Cardiac muscle cell (in vitro differentiated cells and primary cell): ENCODE results near the gene SHISAL1. TPM values are rescaled to one million over a fixed set of nuclear protein-coding genes. Genes with fewer than 3 reads are reported as not detected.

Experiments
- DNase-seq, 2 donors: peaks; one replicate each; pipeline versions ENCODE4 v3.0.0 to v3.0.0-alpha.2; 2010 to 2017; ENCODE audit warnings: low read depth in 1 of 2, low spot score in 1 of 2
- H3K27ac ChIP-seq: fragments of 200-600 bp; sonication (generic); 2 replicates; pipeline ENCODE4 v1.5.1; 2016
- H3K27me3 ChIP-seq: fragments of 200-600 bp; sonication (generic); 2 replicates; pipeline ENCODE4 v1.6.0; 2016; ENCODE audit warnings: control low read depth
- H3K36me3 ChIP-seq: fragments of 200-600 bp; sonication (generic); 2 replicates; pipeline ENCODE4 v1.5.1; 2016; ENCODE audit warnings: control low read depth
- H3K4me1 ChIP-seq: fragments of 200-600 bp; sonication (generic); 2 replicates; pipeline ENCODE4 v1.8.1; 2017; ENCODE audit warnings: low read depth, mild to moderate bottlenecking, mixed run types
- H3K4me3 ChIP-seq: fragments of 200-600 bp; sonication (generic); 2 replicates; pipeline ENCODE4 v1.5.1; 2016; ENCODE audit warnings: mild to moderate bottlenecking
- H3K9me3 ChIP-seq: fragments of 200-600 bp; sonication (generic); 2 replicates; pipeline ENCODE4 v1.5.1; 2017; ENCODE audit warnings: low read depth, mild to moderate bottlenecking, control low read depth
- polyA plus RNA-seq: library from polyadenylated mRNA; unstranded; fragments of >200 nt; fragmentation: Nextera tagmentation; extraction: Ambion mirVana; gene quantifications from 2 replicates; pipeline ENCODE4 v1.2.1, GENCODE V29; 2016
- total RNA-seq: library from RNA; depleted of rRNA; stranded (reverse); fragments of >200 nt; gene quantifications from 2 replicates; pipeline ENCODE4 v1.2.3, GENCODE V29; 2016
- TF ChIP-seq, protein P1 (sequence below): IDR thresholded peaks from 2 replicates; pipeline ENCODE4 v1.5.1; 2012; ENCODE audit warnings: low read depth, mild to moderate bottlenecking, low read length

SHISAL1 gene
- total and polyA plus RNA-seq, 2 experiments from 2014 or later: 0.40 to 2.8 TPM

- no peak for DNase-seq
- no peaks in the 10 kb centered on the region for H3K27me3 ChIP-seq
- no peak overlapping the region for H3K27ac ChIP-seq
- TF ChIP-seq, protein P1, sequence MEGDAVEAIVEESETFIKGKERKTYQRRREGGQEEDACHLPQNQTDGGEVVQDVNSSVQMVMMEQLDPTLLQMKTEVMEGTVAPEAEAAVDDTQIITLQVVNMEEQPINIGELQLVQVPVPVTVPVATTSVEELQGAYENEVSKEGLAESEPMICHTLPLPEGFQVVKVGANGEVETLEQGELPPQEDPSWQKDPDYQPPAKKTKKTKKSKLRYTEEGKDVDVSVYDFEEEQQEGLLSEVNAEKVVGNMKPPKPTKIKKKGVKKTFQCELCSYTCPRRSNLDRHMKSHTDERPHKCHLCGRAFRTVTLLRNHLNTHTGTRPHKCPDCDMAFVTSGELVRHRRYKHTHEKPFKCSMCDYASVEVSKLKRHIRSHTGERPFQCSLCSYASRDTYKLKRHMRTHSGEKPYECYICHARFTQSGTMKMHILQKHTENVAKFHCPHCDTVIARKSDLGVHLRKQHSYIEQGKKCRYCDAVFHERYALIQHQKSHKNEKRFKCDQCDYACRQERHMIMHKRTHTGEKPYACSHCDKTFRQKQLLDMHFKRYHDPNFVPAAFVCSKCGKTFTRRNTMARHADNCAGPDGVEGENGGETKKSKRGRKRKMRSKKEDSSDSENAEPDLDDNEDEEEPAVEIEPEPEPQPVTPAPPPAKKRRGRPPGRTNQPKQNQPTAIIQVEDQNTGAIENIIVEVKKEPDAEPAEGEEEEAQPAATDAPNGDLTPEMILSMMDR: no peak
- H3K9me3 ChIP-seq: no peaks in the 10 kb centered on the region
- no peaks in the 10 kb centered on the region for H3K36me3 ChIP-seq
- H3K4me3 ChIP-seq: no peak overlapping the region
- H3K4me1 ChIP-seq: no peaks in the 10 kb centered on the region
These were observed 18.9 kb downstream of the SHISAL1 start for GRCh38 chr22:44293876-44294275.

DNA sequence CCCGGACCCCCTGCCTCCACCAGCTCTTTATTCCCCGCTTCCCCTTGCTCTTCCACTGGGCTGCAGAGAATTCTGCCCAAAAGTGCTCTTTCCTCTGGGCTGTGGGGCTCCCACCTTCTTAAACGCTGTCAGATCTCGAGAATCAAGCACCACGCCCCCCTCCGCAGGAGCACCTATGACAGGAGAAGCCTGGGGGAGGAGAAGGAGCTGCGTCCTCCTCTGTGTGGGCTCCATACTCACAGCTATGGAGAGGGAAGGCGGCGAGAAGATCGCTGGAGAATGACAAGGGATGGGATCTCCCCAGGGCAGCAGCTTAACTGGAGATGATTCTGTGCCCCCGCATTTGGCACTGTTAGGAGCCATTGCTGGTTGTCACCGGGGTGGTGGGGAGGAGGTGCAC, 19.7 kb downstream of the SHISAL1 start:
- TF ChIP-seq, protein P1: no peak
- no peaks in the 10 kb centered on the region for H3K4me1 ChIP-seq
- H3K27me3 ChIP-seq: no peaks in the 10 kb centered on the region
- no peaks in the 10 kb centered on the region for H3K36me3 ChIP-seq
- H3K4me3 ChIP-seq: no peak overlapping the region
- no peaks in the 10 kb centered on the region for H3K9me3 ChIP-seq
- H3K27ac ChIP-seq: no peak overlapping the region
- no peak for DNase-seq

DNA sequence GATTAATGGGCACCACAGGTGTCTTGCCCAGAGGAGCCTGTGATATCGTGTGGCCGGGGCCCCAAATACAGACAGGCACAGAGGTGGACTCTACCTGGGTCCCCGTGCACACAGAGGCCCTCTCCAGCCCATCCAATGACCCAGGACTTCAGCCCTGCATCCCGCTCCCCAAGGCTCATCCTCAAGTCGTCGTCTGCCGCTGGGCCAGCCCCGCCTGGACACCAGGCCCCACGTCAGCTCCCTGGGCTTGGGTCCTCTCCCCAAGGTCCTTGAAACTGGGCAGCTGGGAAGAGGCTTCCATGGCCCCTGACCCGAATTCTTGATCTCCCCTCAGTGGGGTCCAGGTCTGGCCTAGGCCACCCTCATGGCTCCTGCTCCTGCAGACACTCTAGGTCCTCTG, 20.2 kb downstream of the SHISAL1 start:
- no peaks in the 10 kb centered on the region for H3K9me3 ChIP-seq

GRCh38 chr22:44291674-44292360, 20.9 kb downstream of the SHISAL1 start:
- no peak overlapping the region for H3K4me3 ChIP-seq
- H3K4me1 ChIP-seq: no peaks in the 10 kb centered on the region
- no peak for DNase-seq
- TF ChIP-seq, protein P1: no peak
- H3K9me3 ChIP-seq: no peaks in the 10 kb centered on the region
- H3K27me3 ChIP-seq: no peaks in the 10 kb centered on the region
- no peaks in the 10 kb centered on the region for H3K36me3 ChIP-seq
- H3K27ac ChIP-seq: no peak overlapping the region

More for the DNA sequence above, 20.2 kb downstream of the SHISAL1 start:
- no peak for DNase-seq
- H3K27ac ChIP-seq: no peak overlapping the region
- H3K36me3 ChIP-seq: no peaks in the 10 kb centered on the region
- no peak overlapping the region for H3K4me3 ChIP-seq
- TF ChIP-seq, protein P1: no peak
- no peaks in the 10 kb centered on the region for H3K27me3 ChIP-seq
- H3K4me1 ChIP-seq: no peaks in the 10 kb centered on the region

GRCh38 chr22:44291265-44291664, 21.5 kb downstream of the SHISAL1 start:
- H3K9me3 ChIP-seq: no peaks in the 10 kb centered on the region
- no peak overlapping the region for H3K27ac ChIP-seq
- no peaks in the 10 kb centered on the region for H3K36me3 ChIP-seq
- H3K4me1 ChIP-seq: no peaks in the 10 kb centered on the region
- TF ChIP-seq, protein P1: no peak
- no peak overlapping the region for H3K4me3 ChIP-seq
- H3K27me3 ChIP-seq: no peaks in the 10 kb centered on the region
- DNase-seq: no peak
